GM12891 (cell line): ENCODE results near the gene CCDC124.

ENCODE experiments used
- PAX5 ChIP-seq: IDR thresholded peaks from 2 replicates; pipeline ENCODE4 v1.6.1; 2011; ENCODE audit warnings: low read length, moderate library complexity, mild to moderate bottlenecking; ENCODE audit not compliant: insufficient read depth, severe bottlenecking
- POLR2A ChIP-seq: IDR thresholded peaks from 2 replicates; pipeline ENCODE4 v1.6.1; 2011; ENCODE audit warnings: low read depth, low read length, control low read depth
- POLR2AphosphoS5 ChIP-seq: IDR thresholded peaks from 2 replicates; pipeline ENCODE4 v1.6.1; 2011; ENCODE audit warnings: low read depth, low read length, control low read depth
- SPI1 ChIP-seq: IDR thresholded peaks from 2 replicates; pipeline ENCODE4 v1.6.1; 2011; ENCODE audit warnings: low read depth, low read length, control low read depth
- TAF1 ChIP-seq: IDR thresholded peaks from 2 replicates; pipeline ENCODE4 v1.6.1; 2011; ENCODE audit warnings: low read depth, low read length, control low read depth

- no peak for TF ChIP-seq SPI1
- no peak for TF ChIP-seq POLR2A
- no peak for TF ChIP-seq PAX5
- no peak for TF ChIP-seq POLR2AphosphoS5
- no peak for TF ChIP-seq TAF1
These were observed 21.1 kb downstream of the CCDC124 start for GRCh38 chr19:17953869-17954268.
